Brain pericyte (primary cell): Measurements from ENCODE around the gene ANKRD11.
"Not testable (repeated sequence)": the region's sequence is repeated elsewhere in the genome, so short reads cannot be mapped to it uniquely, and the experiment has no call there.

Source experiments
- DNase-seq: peaks from one replicate; pipeline ENCODE4 v3.0.0-alpha.2; 2012; ENCODE audit warnings: low read depth, low spot score

The ANKRD11 gene

DNA sequence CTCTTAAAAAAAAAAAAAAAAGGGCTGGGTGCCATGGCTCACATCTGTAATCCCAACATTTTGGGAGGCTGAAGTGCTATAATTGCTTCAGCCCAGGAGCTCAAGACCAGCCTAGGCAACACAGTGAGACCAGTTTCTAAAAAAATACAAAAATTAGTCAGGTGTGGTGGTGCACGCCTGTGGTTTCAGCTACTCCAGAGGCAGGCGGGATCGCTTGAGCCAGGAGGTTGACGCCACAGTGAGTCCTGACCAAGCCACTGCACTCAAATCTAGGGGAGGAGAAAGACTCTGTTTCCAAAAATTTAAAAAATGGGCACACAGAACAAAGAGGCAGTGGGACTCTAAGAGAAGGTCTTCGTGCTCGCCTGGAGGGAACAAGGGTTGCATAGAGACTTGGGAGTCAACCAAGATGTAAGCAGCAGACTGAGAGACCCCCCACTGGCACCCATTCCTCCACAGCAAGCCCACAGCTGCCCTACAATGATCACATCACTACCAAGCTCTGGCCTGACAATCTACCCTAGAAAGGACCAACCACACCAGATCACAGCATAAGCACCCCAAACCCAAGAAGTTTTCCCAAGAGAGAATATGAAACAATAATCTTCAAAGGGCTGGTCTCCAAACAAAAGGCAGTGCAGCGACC is 121.6 kb downstream of the ANKRD11 start:
- no peak for DNase-seq

DNA sequence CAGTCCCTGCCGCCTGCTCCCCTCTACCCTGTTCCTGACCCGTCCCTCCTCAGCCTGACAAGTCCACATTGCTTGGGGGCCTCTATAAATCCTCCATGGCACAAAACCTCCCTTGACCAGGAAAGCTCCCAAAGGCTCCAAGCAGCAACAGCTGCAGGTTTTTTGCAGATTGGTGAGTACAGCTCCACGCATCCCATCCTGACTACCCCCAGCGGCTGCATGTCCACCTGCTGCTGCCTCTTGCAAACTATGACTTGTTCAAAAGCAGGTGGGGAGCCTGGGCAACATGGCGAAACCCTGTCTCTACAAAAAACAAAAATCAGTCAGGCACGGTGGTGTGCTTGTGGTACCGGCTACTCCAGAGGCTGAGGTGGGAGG is 122.8 kb downstream of the ANKRD11 start:
- DNase-seq: no peak

DNA sequence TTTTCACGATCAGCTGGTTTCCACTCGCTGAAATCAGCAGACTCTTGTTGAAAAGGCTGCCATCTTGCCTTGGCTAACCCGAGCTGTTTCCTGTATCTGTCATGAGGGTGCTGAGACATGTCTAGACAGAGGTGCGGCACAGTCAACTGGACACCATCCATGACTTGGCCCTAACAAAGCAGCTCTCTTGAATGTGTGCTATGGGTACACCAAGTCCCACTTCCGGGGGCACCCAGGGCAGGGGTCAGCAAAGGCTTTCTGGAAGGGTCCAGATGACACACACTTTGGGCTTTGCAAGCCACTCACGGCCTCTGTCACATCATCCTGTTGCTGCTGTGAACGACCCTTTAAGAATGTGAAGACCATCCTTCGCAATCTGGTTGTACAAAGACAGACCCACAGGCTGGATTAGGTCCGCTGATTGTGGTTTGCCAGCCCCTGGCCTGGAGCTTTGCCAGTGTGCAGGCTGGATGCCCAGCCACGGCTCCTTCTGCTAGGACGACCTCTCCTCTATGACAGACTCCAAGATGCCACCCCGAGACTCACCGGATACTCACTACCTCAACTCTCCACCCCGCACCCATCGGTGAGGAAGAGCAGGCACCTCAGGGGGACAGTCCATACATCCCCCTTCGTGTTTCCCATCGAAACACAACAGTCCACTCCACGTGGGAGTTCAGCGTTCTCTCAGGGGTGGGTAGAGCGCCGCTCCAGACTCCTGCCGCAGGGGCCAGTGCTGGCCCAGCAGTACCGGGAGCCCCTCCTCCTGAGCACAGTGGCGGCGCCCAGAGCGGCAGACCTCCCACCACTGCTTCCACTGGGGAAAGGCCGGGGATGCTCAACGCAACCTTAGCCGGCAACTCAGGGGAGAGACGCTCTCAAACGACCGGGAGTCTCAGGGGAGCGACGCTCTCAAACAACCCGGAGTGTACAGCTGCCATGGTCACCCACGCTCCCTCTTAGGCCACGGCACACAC is 123.5 kb downstream of the ANKRD11 start:
- no peak for DNase-seq

DNA sequence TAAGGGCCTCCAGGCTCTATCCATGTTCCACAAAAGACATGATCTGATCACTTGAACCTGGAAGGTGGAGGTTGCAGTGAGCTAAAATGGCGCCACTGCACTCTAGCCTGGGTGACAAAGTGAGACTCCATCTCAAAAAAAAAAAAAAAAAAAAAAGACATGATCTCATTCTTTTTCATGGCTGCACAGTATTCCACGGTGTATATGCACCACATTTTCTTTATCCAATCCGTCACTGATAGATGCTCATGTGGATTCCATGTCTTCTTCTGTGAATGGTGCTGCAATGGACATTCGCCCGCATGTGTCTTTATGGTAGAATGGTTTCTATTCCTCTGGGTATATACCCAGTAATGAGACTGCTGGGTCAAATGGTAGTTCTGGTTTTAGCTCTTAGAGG is 124.4 kb downstream of the ANKRD11 start:
- DNase-seq: no peak

DNA sequence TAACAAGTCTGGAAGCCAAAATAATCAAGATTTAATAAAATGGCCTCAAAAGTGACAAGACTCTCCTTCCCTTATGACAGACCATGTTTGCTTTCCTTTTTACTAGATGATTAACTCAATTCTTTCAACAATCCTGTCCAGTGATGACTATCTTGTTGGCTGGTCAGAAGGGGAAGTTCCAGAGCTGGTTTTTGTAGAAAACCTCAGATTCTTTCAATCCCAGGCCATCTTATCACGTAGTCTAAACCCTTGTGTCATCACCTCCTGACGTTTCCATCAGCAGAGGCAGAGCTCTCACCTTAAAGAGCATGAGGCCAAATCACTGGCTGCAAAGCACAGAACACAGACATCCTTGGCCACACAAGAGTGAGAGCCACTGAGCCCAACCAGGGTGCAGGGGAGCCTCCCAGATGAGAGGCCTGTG is 125.3 kb downstream of the ANKRD11 start:
- no peak for DNase-seq

DNA sequence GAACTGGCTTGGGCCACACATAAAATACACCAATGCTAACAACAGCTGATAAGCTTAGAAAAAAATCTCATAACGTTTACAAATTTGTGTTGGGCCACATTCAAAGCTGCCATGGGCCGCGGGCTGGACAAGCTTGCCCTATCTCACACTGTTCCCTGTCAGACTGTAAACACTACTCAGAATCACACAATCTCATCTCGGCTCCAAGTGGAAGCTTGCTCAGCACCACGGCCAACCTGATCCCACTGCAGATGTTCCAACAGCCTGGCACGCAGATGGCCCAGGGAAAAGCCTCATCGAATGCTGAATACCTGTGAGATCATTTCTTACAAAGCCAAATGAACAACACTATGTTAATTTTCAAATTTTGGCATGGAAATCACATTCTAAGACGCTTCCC is 125.8 kb downstream of the ANKRD11 start:
- DNase-seq: no peak

DNA sequence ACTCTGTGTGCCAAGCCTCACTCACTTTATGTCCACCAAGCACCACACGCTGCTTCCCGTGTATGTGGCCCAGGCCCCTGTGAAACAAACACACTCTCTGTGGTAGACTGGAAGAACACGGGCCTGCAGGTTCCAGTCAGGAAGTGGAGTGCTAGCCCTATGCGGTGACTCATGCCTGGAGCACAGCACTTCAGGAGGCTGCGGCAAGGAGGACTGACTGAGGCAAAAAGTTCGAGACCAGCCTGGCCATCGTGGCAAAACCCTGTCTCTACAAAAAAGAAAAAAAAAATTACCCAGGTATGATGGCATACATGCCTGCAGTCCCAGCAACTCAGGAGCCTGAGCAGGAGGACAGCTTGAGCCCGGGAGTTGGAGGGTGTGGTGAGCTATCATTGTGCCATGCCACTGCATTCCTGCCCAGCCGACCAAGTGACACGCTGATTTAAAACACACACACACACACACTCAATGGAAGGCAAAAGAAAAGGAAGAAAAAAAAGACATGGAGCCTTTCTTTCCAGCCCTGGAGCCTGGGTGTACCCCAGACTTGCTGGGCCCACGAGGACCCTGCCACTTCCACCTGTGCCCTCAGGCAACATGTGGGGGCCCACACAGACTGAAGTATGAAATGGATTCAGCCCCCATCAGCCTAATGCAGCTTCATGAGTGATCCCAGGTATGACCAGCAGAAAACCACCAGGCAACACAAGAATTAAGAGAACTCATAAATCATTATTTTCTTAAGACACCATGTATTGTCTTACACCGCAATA is 126.6 kb downstream of the ANKRD11 start:
- DNase-seq: no peak

- not testable (repeated sequence) for DNase-seq
Observed at GRCh38 chr16:89362540-89363223, 127.7 kb downstream of the ANKRD11 start.

GRCh38 chr16:89361751-89362539 is 128.4 kb downstream of the ANKRD11 start:
- DNase-seq: no peak

DNA sequence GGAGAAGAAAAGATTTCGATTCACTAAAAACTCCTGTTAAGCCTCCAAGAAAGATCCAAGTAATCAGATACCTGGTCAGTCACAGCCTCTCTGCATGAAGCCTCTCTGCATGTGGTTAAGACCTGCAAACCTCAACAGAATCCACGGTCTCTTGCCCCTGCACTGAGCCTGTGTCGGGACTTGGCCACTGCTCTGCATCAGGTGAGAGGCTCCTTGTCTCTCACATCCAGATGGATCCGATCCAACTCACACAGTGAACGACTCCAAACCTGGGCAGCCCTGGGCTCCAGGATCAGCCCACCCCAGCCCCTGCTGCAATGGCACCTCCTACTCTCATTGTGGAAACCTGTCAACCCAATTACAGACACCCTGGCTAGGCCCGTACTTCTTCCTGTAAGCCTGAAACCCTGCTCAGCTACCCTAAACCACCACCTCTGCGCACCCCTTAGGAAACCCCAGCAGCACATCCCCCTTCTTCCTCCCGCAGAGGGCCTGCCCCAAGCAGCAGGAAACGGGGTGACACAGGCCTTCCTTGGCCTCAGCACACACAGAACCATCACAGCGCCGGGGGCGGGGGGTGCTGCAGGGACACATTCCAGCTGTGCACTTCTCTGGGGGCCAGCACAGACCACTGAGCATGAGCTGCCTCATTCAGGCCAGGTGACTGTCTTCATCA is 129.5 kb downstream of the ANKRD11 start:
- no peak for DNase-seq

GRCh38 chr16:89359264-89360147 is 130.9 kb downstream of the ANKRD11 start:
- DNase-seq: no peak

GRCh38 chr16:89358030-89359005 is 132.0 kb downstream of the ANKRD11 start:
- no peak for DNase-seq

- no peak for DNase-seq
Observed at GRCh38 chr16:89357055-89357816, 133.1 kb downstream of the ANKRD11 start.

DNA sequence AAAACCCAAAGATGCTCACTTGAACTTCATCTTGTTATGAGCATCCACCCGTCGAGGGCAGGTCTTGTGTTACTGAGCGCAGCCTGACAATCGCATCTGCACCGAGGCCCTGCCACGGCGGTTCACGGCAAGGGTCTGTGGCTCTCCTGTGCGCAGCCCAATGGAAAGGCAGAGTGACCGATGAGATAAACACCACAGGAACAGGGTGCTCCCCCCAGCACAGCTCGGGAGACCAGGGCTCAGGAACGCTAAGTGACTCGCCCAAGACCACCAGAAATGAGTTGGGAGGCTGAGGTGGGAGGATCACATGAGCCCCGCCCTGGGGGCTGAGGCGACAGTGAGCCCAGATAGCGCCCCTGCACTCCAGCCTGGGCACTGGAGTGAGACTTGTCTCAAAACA is 134.7 kb downstream of the ANKRD11 start:
- DNase-seq: no peak

DNA sequence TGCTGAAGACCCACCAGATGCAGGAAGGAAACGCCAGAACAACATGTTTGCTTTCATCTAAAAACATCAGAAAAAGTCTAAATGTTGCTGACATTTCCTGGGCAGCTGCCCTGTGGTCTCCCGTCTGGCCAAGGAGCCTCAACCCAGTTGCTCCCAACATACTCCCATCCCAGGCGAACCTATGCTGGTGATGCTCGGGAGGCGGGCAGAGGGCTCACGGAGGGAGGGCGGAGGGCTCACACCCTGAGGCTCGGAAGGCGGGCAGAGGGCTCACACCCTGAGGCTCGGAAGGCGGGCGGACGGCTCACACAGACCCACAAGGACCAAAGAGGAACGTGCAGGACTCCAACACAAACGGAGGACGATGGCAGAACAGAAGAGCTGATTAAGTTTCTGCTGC is 135.4 kb downstream of the ANKRD11 start:
- no peak for DNase-seq

DNA sequence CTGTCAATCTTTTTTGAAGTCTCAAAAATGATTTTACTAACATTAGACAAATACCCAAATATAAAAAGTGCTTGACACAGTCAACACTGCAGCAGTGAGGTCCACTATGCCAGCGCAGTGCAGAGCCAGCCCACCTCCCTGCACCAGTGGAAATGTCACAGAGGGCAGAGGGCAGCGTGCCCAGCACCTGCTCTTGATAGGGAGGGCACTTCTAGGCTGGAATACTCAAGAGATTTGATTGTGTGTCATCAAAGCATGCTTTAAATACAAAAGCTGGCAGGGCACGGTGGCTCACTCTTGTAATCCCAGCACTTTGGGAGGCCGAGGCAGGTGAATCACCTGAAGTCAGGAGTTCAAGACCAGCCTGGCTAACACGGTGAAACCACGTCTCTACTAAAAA is 136.0 kb downstream of the ANKRD11 start:
- no peak for DNase-seq

- DNase-seq: no peak
Observed at GRCh38 chr16:89352091-89352681, 138.2 kb downstream of the ANKRD11 start.
